WI38 (cell line): ENCODE results near the gene ZNF593.

Source experiments
- H3K4me3 ChIP-seq: 2 replicates; pipeline ENCODE4 v1.5.1; 2011; ENCODE audit warnings: low read depth, mild to moderate bottlenecking, control low read depth, low read length
- CTCF ChIP-seq: IDR thresholded peaks from 2 replicates; pipeline ENCODE4 v1.5.1; 2012; ENCODE audit warnings: low read depth, mild to moderate bottlenecking, control low read depth, low read length

ZNF593 gene

GRCh38 chr1:26126321-26127084 lies 43.2 kb upstream of the ZNF593 start:
- no peak for TF ChIP-seq CTCF
- H3K4me3 ChIP-seq = no peak overlapping the region

- no peak overlapping the region for H3K4me3 ChIP-seq
- TF ChIP-seq CTCF = no peak
These were observed 42.2 kb upstream of the ZNF593 start for GRCh38 chr1:26127235-26128163.

- no peak for TF ChIP-seq CTCF
- no peak overlapping the region for H3K4me3 ChIP-seq
These were observed 39.9 kb upstream of the ZNF593 start for GRCh38 chr1:26129778-26130177.

- TF ChIP-seq CTCF = no peak
- H3K4me3 ChIP-seq = no peak overlapping the region
These were observed 39.0 kb upstream of the ZNF593 start for GRCh38 chr1:26130695-26131094.

- TF ChIP-seq CTCF = no peak
- no peak overlapping the region for H3K4me3 ChIP-seq
These were observed 37.4 kb upstream of the ZNF593 start for GRCh38 chr1:26132128-26132833.

- TF ChIP-seq CTCF = no peak
- no peak overlapping the region for H3K4me3 ChIP-seq
These were observed 36.9 kb upstream of the ZNF593 start for GRCh38 chr1:26132834-26133167.
